HepG2 (cell line): ENCODE data around the gene CACNA1I. TPM values are rescaled to one million over a fixed set of nuclear protein-coding genes. Genes with fewer than 3 reads are reported as not detected.

ENCODE experiments used
- ATAC-seq: fragments of 200-7000 bp; cut with Tn5 transposase; 3 replicates; pipeline ENCODE4 v1.9.1; 2020; ENCODE audit warnings: mild to moderate bottlenecking, moderate library complexity
- BruUV-seq: library from RNA; stranded (reverse); fragments of 400-500 nt; replicated peaks from 2 replicates; lab custom pipeline; 2021; lab: Mats Ljungman, UMichigan
- CTCF ChIA-PET: fragments of 300-600 bp; formaldehyde crosslinking; extraction: SDS; loops from one replicate; lab custom pipeline; 2021; ENCODE audit warnings: low total read pairs, inconsistent platforms, low intra/inter-chr PET ratio; lab: Yijun Ruan, JAX
- POLR2A ChIA-PET: fragments of 350-600 bp; sonication (Branson Sonifier 250); formaldehyde crosslinking; loops from one replicate; lab custom pipeline; 2020; ENCODE audit warnings: antibody characterized with exemption, inconsistent platforms; lab: Yijun Ruan, JAX
- DNase-seq: peaks from one replicate; pipeline ENCODE4 v3.0.0-alpha.2; 2015; ENCODE audit warnings: low spot score
- FAIRE-seq: peaks from 3 replicates; lab custom pipeline; 2011; peaks lifted over from hg19 to GRCh38; lab: Jason Lieb, UNC
- H2AFZ ChIP-seq: one replicate; pipeline ENCODE4 v1.6.1; 2011; ENCODE audit warnings: low read length, inconsistent platforms
- H3K27ac ChIP-seq: fragments of 300-600 bp; 3 replicates; pipeline ENCODE4 v1.8.0; 2011; ENCODE audit warnings: mixed run types, mild to moderate bottlenecking, mixed read lengths, low read length, inconsistent platforms; ENCODE audit not compliant: insufficient read depth; ENCODE audit errors: extremely low read length
- H3K27me3 ChIP-seq, 2 experiments: fragments of 200-600 bp in 1 of 2; 2 replicates in 1 of 2; 3 replicates in 1 of 2; pipeline versions ENCODE4 v1.6.0 to v1.8.0; 2011; ENCODE audit warnings: low read length in 2 of 2, mild to moderate bottlenecking in 2 of 2, moderate library complexity in 2 of 2, inconsistent platforms in 1 of 2; ENCODE audit not compliant: insufficient read depth in 2 of 2, control insufficient read depth in 1 of 2
- H3K36me3 ChIP-seq, 2 experiments: fragments of 200-600 bp in 1 of 2; replicated peaks in 1 of 2; 2 replicates in 1 of 2; 3 replicates in 1 of 2; pipeline versions ENCODE4 v1.5.1 to v1.8.0; 2011; ENCODE audit warnings: low read length in 2 of 2, inconsistent platforms in 1 of 2; ENCODE audit not compliant: insufficient read depth in 2 of 2, control insufficient read depth in 1 of 2
- H3K4me1 ChIP-seq: 2 replicates; pipeline ENCODE4 v1.5.1; 2012; ENCODE audit warnings: low read length, inconsistent platforms; ENCODE audit not compliant: insufficient read depth
- H3K4me2 ChIP-seq: 2 replicates; pipeline ENCODE4 v1.6.0; 2011; ENCODE audit warnings: low read depth, low read length, inconsistent platforms
- H3K4me3 ChIP-seq, 3 experiments: fragments of 200-600 bp in 1 of 3; sonication (generic), shearing (Covaris generic) in 1 of 3; replicated peaks in 1 of 3; 2 replicates each; pipeline ENCODE4 v1.5.1; 2011 to 2016; ENCODE audit warnings: low read length in 3 of 3, inconsistent platforms in 2 of 3, low read depth in 2 of 3, mild to moderate bottlenecking in 2 of 3, control low read depth in 1 of 3, mixed read lengths in 1 of 3; ENCODE audit not compliant: insufficient read depth in 1 of 3
- H3K79me2 ChIP-seq: one replicate; pipeline ENCODE4 v1.6.1; 2011; ENCODE audit warnings: low read length, inconsistent platforms; ENCODE audit not compliant: insufficient read depth
- H3K9ac ChIP-seq: 2 replicates; pipeline ENCODE4 v1.6.0; 2011; ENCODE audit warnings: mild to moderate bottlenecking, low read depth, low read length, inconsistent platforms; ENCODE audit not compliant: insufficient read depth
- H3K9me3 ChIP-seq: 2 replicates; pipeline ENCODE4 v1.5.1; 2012; ENCODE audit warnings: mild to moderate bottlenecking, low read length
- H4K20me1 ChIP-seq: 2 replicates; pipeline ENCODE4 v1.6.0; 2011; ENCODE audit warnings: inconsistent platforms, mild to moderate bottlenecking, low read length, moderate library complexity; ENCODE audit not compliant: insufficient read depth
- ADNP ChIP-seq: sonication (generic); formaldehyde crosslinking; IDR thresholded peaks from 2 replicates; pipeline ENCODE4 v1.4.0; 2020; ENCODE audit warnings: missing genetic modification reagents
- CENPX ChIP-seq: sonication (generic); formaldehyde crosslinking; IDR thresholded peaks from 2 replicates; pipeline ENCODE4 v1.9.0; 2021; ENCODE audit warnings: mild to moderate bottlenecking, missing genetic modification reagents, moderate library complexity
- HNRNPLL ChIP-seq: fragments of 200-400 bp; formaldehyde crosslinking; IDR thresholded peaks from 2 replicates; pipeline ENCODE4 v1.6.1; 2017; ENCODE audit warnings: mild to moderate bottlenecking, low read depth, low read length; ENCODE audit not compliant: poor library complexity, severe bottlenecking
- KLF15 ChIP-seq: sonication (generic); formaldehyde crosslinking; IDR thresholded peaks from 2 replicates; pipeline ENCODE4 v1.8.1; 2023; ENCODE audit warnings: borderline replicate concordance, mild to moderate bottlenecking, inconsistent platforms, missing genetic modification reagents, mixed read lengths
- PTBP1 ChIP-seq: fragments of 200-400 bp; formaldehyde crosslinking; IDR thresholded peaks from 2 replicates; pipeline ENCODE4 v1.6.1; 2018; ENCODE audit warnings: low read length, low read depth; ENCODE audit not compliant: poor library complexity, severe bottlenecking
- REST ChIP-seq, 2 experiments: IDR thresholded peaks; 2 replicates each; pipeline ENCODE4 v1.6.1; 2011 to 2012; ENCODE audit warnings: low read length in 2 of 2, borderline replicate concordance in 1 of 2, low read depth in 1 of 2, mild to moderate bottlenecking in 1 of 2, moderate library complexity in 1 of 2
- SNAPC2 ChIP-seq: sonication (generic); formaldehyde crosslinking; IDR thresholded peaks from 2 replicates; pipeline ENCODE4 v1.8.1; 2022; ENCODE audit warnings: mild to moderate bottlenecking, missing genetic modification reagents
- TOPORS ChIP-seq: sonication (generic); formaldehyde crosslinking; IDR thresholded peaks from 2 replicates; pipeline ENCODE4 v1.8.0; 2023; ENCODE audit warnings: mild to moderate bottlenecking, missing genetic modification reagents
- YEATS2 ChIP-seq: sonication (generic); formaldehyde crosslinking; IDR thresholded peaks from 2 replicates; pipeline ENCODE4 v1.4.0; 2020; ENCODE audit warnings: missing genetic modification reagents, borderline replicate concordance
- ZNF138 ChIP-seq: sonication (generic); formaldehyde crosslinking; IDR thresholded peaks from 2 replicates; pipeline ENCODE4 v1.5.0; 2020; ENCODE audit warnings: mild to moderate bottlenecking, low read depth, missing genetic modification reagents
- ZNF44 ChIP-seq: sonication (generic); formaldehyde crosslinking; IDR thresholded peaks from 2 replicates; pipeline ENCODE4 v1.5.1; 2020; ENCODE audit warnings: mild to moderate bottlenecking, missing genetic modification reagents
- ZSCAN9 ChIP-seq: IDR thresholded peaks from 2 replicates; pipeline ENCODE4 v1.6.1; 2016; ENCODE audit warnings: borderline replicate concordance
- WGBS: methylation state at CpG from one replicate; pipeline ENCODE4 v1.1.6; 2017; ENCODE audit warnings: low lambda C conversion rate; 5-methylcytosine and 5-hydroxymethylcytosine counted together
- in situ Hi-C: cut with HindIII; loops from 2 replicates; pipeline ENCODE4 v1.10.0; 2017; ENCODE audit warnings: low pct_unique_long_range_greater_than_20kb; ENCODE audit not compliant: extremely low pct_ligation_motif_present
- intact Hi-C: fragments of 100-400 bp; cut with micrococcal nuclease; formaldehyde crosslinking; loops from one replicate; pipeline ENCODE4 v1.10.0; 2022; ENCODE audit not compliant: unreplicated experiment
- polyA plus RNA-seq, 8 experiments: library from polyadenylated mRNA; depleted of rRNA in 3 of 8; stranded (reverse) in 7 of 8; unstranded in 1 of 8; fragments of >200 nt; fragmentation: Illumina TruSeq in 4 of 8; extraction: Trizol in 4 of 8; gene quantifications; 2 replicates each; pipeline versions ENCODE4 v1.2.1 to v1.2.3, GENCODE V29; 2011 to 2016; ENCODE audit warnings: low read depth in 4 of 8, missing spikeins in 1 of 8, mixed read lengths in 1 of 8; ENCODE audit not compliant: insufficient read depth in 1 of 8
- total RNA-seq, 5 experiments: library from RNA; depleted of rRNA; stranded (reverse); fragments of >200 nt; fragmentation: Illumina TruSeq; extraction: Trizol; gene quantifications; 2 replicates each; pipeline ENCODE4 v1.2.3, GENCODE V29; 2016; ENCODE audit warnings: low read depth in 1 of 5
- TF ChIP-seq, protein P1 (sequence below): sonication (generic); formaldehyde crosslinking; IDR thresholded peaks from 2 replicates; pipeline ENCODE4 v1.4.0; 2020; ENCODE audit warnings: mild to moderate bottlenecking, missing genetic modification reagents

The CACNA1I gene
- total and polyA plus RNA-seq, 2 of the 13 experiments (the other 11 are each of a cell fraction or from before 2014, with no cell fraction given): not detected

GRCh38 chr22:39664485-39665200, 94.1 kb downstream of the CACNA1I start:
- no peak overlapping the region for H3K27ac ChIP-seq
- H2AFZ ChIP-seq: no peak overlapping the region
- no peaks in the 10 kb centered on the region for H3K79me2 ChIP-seq
- no peaks in the 10 kb centered on the region for H3K36me3 ChIP-seq
- ChIA-PET CTCF (no interaction called here), POLR2A (interaction anchor here (0.6 kb wide), 1 partner anchor 197 kb away, joined by 3 read pairs; no protein-coding TSS in a partner anchor)
- no TSS peak for BruUV-seq
- FAIRE-seq (no peak), DNase-seq (no peak), ATAC-seq (peak; percentile 13; the same call in 1 of the 3 replicates)
- H4K20me1 ChIP-seq: no peaks in the 10 kb centered on the region
- intact Hi-C loops: no loop called here
- in situ Hi-C loops: no loop called here
- no peaks in the 10 kb centered on the region for H3K9me3 ChIP-seq
- peak; percentile 82 for TF ChIP-seq HNRNPLL
- no peak for TF ChIP-seq SNAPC2 (CRISPR knock-in tag)
- H3K4me1 ChIP-seq: 0 out of 2 replicates have a peak, but pooled peaks cover 8% of the 10 kb centered on the region
- peak overlapping the region in 1 of 3 experiments; percentile 40; a peak in 1 of 6 replicates for H3K4me3 ChIP-seq
- H3K9ac ChIP-seq: no peak overlapping the region
- no peak overlapping the region for H3K4me2 ChIP-seq
- 24% methylated on average over 16 of the region's 44 CpGs for WGBS
- peaks cover 6 to 32% of the 10 kb centered on the region in 2 experiments; a peak in 4 of 5 replicates for H3K27me3 ChIP-seq

DNA sequence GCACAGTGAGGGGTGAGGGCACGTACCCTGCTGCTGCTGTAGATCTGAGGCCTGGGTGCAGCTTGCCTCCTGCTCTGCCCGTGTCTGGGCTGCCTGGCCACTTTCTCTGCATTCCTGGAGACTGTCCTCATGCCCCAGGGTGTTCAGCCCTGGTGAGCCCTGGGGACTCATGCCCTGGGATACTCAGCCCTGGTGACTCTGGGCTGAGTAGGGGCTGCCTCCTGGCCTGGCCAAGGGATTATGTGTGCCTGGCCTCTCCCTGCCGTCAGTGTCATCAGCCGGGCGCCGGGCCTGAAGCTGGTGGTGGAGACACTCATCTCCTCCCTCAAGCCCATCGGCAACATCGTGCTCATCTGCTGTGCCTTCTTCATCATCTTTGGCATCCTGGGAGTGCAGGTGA, 94.7 kb downstream of the CACNA1I start:
- Histone ChIP-seq H4K20me1 (no peaks in the 10 kb centered on the region), H3K27ac (no peak overlapping the region), H3K9me3 (no peaks in the 10 kb centered on the region), H3K9ac (no peak overlapping the region), H3K4me3 (no peak overlapping the region), H3K36me3 (no peaks in the 10 kb centered on the region), H3K4me2 (no peak overlapping the region), H3K4me1 (0 out of 2 replicates have a peak, but pooled peaks cover 8% of the 10 kb centered on the region), H3K27me3 (peaks cover 6 to 30% of the 10 kb centered on the region in 2 experiments; a peak in 4 of 5 replicates), H2AFZ (no peak overlapping the region), H3K79me2 (no peaks in the 10 kb centered on the region)
- no TSS peak for BruUV-seq
- POLR2A ChIA-PET: interaction anchor here (0.6 kb wide), 1 partner anchor 197 kb away, joined by 3 read pairs; no protein-coding TSS in a partner anchor
- FAIRE-seq: no peak
- 8% methylated on average over 6 of the region's 8 CpGs for WGBS
- CTCF ChIA-PET: no interaction called here
- in situ Hi-C loops (no loop called here), intact Hi-C loops (no loop called here)
- DNase-seq: no peak
- peak; percentile 18; the same call in 2 of the 3 replicates for ATAC-seq
- TF ChIP-seq CENPX (CRISPR knock-in tag) (no peak), ADNP (CRISPR knock-in tag) (no peak), REST (IDR thresholded peaks at IDR 0.05; ENCODE audit: borderline replicate concordance in 1 of 2, low read depth in 1 of 2, low read length in 2 of 2) (no peak), YEATS2 (CRISPR knock-in tag) (no peak), KLF15 (no peak), ZNF44 (no peak), PTBP1 (no peak), ZSCAN9 (no peak), TOPORS (CRISPR knock-in tag) (no peak), ZNF138 (CRISPR knock-in tag) (no peak)
- TF ChIP-seq, protein P1, sequence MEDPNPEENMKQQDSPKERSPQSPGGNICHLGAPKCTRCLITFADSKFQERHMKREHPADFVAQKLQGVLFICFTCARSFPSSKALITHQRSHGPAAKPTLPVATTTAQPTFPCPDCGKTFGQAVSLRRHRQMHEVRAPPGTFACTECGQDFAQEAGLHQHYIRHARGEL: no peak
